Activated naive CD8-positive, alpha-beta T cell treated with anti-CD3 and anti-CD28 coated beads for 36 hours (primary cell): ENCODE measurements around the gene CDK8. TPM values are rescaled to one million over a fixed set of nuclear protein-coding genes. Genes with fewer than 3 reads are reported as not detected.
"Not testable (repeated sequence)": the region's sequence is repeated elsewhere in the genome, so short reads cannot be mapped to it uniquely, and the experiment has no call there.

Source experiments
- DNase-seq: peaks from one replicate; pipeline ENCODE4 v3.0.0; 2021
- H3K27ac Mint-ChIP-seq: one replicate; pipeline ENCODE4 v1.8.0; 2022; ENCODE audit warnings: mild to moderate bottlenecking, moderate library complexity, mixed read lengths
- H3K27me3 Mint-ChIP-seq: one replicate; pipeline ENCODE4 v1.8.0; 2022; ENCODE audit warnings: mild to moderate bottlenecking, mixed read lengths
- H3K36me3 Mint-ChIP-seq: one replicate; pipeline ENCODE4 v1.8.0; 2021; ENCODE audit warnings: mild to moderate bottlenecking, mixed read lengths
- H3K4me1 Mint-ChIP-seq: one replicate; pipeline ENCODE4 v1.8.0; 2021; ENCODE audit warnings: mixed read lengths
- H3K4me3 Mint-ChIP-seq: one replicate; pipeline ENCODE4 v1.8.0; 2022; ENCODE audit warnings: mild to moderate bottlenecking, moderate library complexity, mixed read lengths
- H3K9me3 Mint-ChIP-seq: one replicate; pipeline ENCODE4 v1.8.0; 2022; ENCODE audit warnings: mixed read lengths
- total RNA-seq, 2 experiments: library from RNA; stranded (reverse); gene quantifications; one replicate each; pipeline ENCODE4 v1.2.3, GENCODE V29; 2021

The CDK8 gene
- total RNA-seq, 2 experiments from 2014 or later = 25.3 to 26.4 TPM

GRCh38 chr13:26230703-26231102 lies 23.2 kb upstream of the CDK8 start:
- H3K4me1 Mint-ChIP-seq = no peaks in the 10 kb centered on the region
- no peak for DNase-seq

DNA sequence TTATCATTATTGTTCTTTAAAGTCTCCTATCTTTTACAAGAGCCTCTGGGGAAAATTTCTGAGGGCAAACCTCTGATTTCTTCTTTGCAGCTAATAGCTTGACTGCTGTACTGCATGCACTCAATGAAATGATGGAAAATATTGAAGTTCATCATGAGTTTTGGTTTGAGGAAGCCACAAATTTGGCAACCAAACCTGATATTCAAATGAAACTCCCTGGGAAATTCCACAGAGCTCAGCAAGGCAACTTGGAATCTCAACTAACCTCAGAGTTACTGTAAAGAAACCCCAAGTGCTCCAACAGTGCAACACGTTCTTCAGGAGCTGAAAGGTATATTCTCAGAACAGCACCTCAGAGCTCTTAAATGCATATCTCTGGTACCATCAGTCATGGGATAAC lies 17.6 kb upstream of the CDK8 start:
- no peak overlapping the region for H3K27ac Mint-ChIP-seq
- H3K9me3 Mint-ChIP-seq = no peaks in the 10 kb centered on the region
- DNase-seq = no peak
- peaks cover 8% of the 10 kb centered on the region for H3K27me3 Mint-ChIP-seq
- no peaks in the 10 kb centered on the region for H3K36me3 Mint-ChIP-seq
- H3K4me1 Mint-ChIP-seq = peaks cover 7% of the 10 kb centered on the region
- H3K4me3 Mint-ChIP-seq = no peak overlapping the region

More at GRCh38 chr13:26230703-26231102, 23.2 kb upstream of the CDK8 start:
- Mint-ChIP-seq H3K9me3 (no peaks in the 10 kb centered on the region), H3K4me3 (no peak overlapping the region), H3K36me3 (no peaks in the 10 kb centered on the region), H3K27me3 (no peaks in the 10 kb centered on the region), H3K27ac (no peak overlapping the region)

GRCh38 chr13:26246154-26246553 lies 7.8 kb upstream of the CDK8 start:
- no peak for DNase-seq
- Mint-ChIP-seq H3K9me3 (peaks cover 2% of the 10 kb centered on the region), H3K4me1 (no peaks in the 10 kb centered on the region), H3K4me3 (no peak overlapping the region), H3K36me3 (no peaks in the 10 kb centered on the region), H3K27me3 (no peaks in the 10 kb centered on the region), H3K27ac (no peak overlapping the region)

DNA sequence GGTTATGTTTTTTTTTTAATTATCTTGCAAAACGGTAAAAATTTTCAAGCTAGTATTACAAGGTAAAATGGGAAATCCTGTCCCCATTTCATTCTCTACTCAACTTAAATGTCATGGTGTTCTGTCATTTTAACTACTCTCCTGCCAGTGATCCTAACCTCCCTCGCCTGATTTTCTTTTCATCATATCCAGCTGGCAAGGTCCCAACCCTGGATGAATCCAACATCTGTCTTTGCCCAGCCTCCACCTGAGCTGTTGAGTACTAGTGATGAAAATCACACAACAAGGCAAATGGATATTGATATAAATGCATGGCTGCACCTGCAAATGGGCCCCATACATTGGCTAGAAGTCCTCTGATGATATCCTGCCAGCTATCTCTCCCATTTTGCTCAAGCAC lies 6.9 kb upstream of the CDK8 start:
- H3K27ac Mint-ChIP-seq = no peak overlapping the region
- H3K4me3 Mint-ChIP-seq = no peak overlapping the region
- DNase-seq = no peak
- H3K27me3 Mint-ChIP-seq = no peaks in the 10 kb centered on the region
- H3K9me3 Mint-ChIP-seq = peaks cover 2% of the 10 kb centered on the region
- no peaks in the 10 kb centered on the region for H3K36me3 Mint-ChIP-seq
- H3K4me1 Mint-ChIP-seq = no peaks in the 10 kb centered on the region

- no peak for DNase-seq
- Mint-ChIP-seq H3K4me3 (no peak overlapping the region), H3K27me3 (no peaks in the 10 kb centered on the region), H3K9me3 (peaks cover 1% of the 10 kb centered on the region), H3K27ac (no peak overlapping the region), H3K4me1 (no peaks in the 10 kb centered on the region), H3K36me3 (no peaks in the 10 kb centered on the region)
Observed at GRCh38 chr13:26247608-26248007, 6.3 kb upstream of the CDK8 start.

- no peaks in the 10 kb centered on the region for H3K9me3 Mint-ChIP-seq
- H3K27ac Mint-ChIP-seq = no peak overlapping the region
- H3K4me3 Mint-ChIP-seq = no peak overlapping the region
- H3K36me3 Mint-ChIP-seq = no peaks in the 10 kb centered on the region
- no peak for DNase-seq
- no peaks in the 10 kb centered on the region for H3K27me3 Mint-ChIP-seq
- peaks cover 2% of the 10 kb centered on the region for H3K4me1 Mint-ChIP-seq
Observed at GRCh38 chr13:26249551-26249950, 4.4 kb upstream of the CDK8 start.

DNA sequence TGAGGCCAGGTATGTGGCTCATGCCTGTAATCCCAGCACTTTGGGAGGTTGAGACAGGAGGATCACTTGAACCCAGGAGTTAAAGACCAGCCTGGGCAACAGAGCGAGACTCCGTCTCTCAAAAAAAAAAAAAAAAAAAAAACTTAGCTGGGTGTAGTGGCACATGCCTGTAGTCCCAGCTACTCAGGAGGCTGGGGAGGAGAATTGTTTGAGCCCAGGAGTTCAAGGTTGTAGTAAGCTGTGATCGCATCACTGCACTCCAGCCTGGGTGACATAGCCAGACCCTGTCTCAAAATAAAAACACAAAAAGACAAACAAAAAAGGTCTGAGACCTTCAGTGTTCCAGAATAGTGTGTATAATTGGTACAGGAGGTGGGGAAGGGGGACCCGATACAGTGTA lies 1.9 kb upstream of the CDK8 start:
- peaks cover 16% of the 10 kb centered on the region for H3K4me1 Mint-ChIP-seq
- H3K4me3 Mint-ChIP-seq, H3K27me3 Mint-ChIP-seq, H3K27ac Mint-ChIP-seq, H3K9me3 Mint-ChIP-seq, DNase-seq, H3K36me3 Mint-ChIP-seq: not testable (repeated sequence)

DNA sequence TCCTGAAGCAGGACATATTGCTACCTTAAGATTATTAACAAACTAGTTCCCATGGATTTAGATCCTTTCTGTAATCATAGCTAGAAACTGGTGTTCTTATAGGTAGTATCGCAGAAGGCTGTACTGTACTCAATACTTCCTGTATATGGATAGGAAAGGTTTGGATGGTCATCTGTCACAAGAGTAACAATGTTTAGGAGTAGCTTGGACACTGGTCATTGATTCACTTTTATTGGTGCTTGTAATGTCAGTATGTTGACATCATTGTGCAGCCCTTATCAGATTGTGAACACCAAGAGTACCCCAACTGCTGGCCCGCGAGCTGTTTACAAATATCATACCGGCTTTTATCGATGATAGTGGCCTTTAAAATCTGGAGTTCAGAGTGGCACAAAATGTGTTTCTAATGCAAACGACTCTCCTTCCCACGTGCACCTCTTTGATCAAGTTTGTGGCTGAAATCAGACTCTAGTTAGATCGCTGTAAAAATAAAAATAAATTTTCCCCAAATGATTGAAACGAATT lies 605 bp upstream of the CDK8 start:
- H3K9me3 Mint-ChIP-seq = no peaks in the 10 kb centered on the region
- H3K36me3 Mint-ChIP-seq = no peaks in the 10 kb centered on the region
- DNase-seq = no peak
- H3K27me3 Mint-ChIP-seq = no peaks in the 10 kb centered on the region
- peak overlapping the region; percentile 88 for H3K4me3 Mint-ChIP-seq
- peaks cover 25% of the 10 kb centered on the region for H3K4me1 Mint-ChIP-seq
- H3K27ac Mint-ChIP-seq = peak overlapping the region; percentile 92

- Mint-ChIP-seq H3K36me3 (no peaks in the 10 kb centered on the region), H3K27me3 (no peaks in the 10 kb centered on the region), H3K9me3 (no peaks in the 10 kb centered on the region), H3K27ac (peak overlapping the region; percentile 73), H3K4me3 (peak overlapping the region; percentile 88), H3K4me1 (peaks cover 31% of the 10 kb centered on the region)
- DNase-seq = peak; percentile 48
Observed at GRCh38 chr13:26254583-26255111, 718 bp downstream of the CDK8 start.

DNA sequence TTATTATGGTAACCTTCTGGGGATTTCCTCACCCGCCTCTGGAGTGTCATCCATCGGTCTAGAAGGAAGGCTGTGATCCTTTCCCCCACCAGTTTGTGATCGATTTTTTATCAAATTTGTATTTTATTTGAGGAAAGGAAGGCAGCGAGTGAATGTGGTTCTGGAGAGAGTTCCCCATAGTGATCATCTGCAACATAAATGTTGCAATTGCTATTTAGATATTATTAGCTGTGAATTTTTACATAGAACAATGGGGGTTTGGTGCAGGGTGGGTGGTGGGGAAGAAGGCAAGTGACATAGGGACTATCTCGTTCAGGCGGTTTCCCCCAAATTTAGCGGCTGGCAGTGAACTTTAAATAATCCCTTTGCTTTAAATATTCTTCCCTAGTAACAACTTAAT lies 1.2 kb downstream of the CDK8 start:
- Mint-ChIP-seq H3K9me3 (no peaks in the 10 kb centered on the region), H3K27ac (peak overlapping the region; percentile 73), H3K36me3 (no peaks in the 10 kb centered on the region), H3K4me3 (peak overlapping the region; percentile 88), H3K27me3 (no peaks in the 10 kb centered on the region), H3K4me1 (peaks cover 32% of the 10 kb centered on the region)
- no peak for DNase-seq

DNA sequence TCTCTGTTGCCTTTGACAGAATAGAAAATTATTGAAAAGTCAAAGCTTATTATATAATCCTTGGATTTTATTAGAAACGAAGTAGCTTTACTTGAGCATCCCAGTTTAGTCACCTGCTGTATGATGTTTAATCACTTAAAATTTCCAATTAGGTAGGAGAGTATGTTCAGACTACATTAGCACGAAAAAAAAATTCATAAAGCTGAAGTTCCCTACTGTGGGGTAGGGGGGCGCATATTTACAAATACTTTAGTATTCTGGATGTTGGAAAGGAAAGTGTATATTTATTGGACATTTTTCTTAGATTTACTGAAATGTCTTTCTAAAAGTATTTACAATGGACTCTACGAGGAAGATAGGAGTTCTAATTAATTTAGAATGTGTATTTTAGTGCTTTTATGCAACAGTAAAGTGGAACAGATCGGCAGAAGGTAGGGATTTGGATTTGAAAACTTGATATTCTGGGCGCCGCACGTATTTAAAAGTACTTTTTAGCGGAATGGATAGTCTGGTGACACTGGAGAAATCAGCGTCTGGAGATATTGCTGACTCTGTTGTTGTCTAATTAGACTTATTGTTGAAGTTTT lies 1.9 kb downstream of the CDK8 start:
- no peaks in the 10 kb centered on the region for H3K9me3 Mint-ChIP-seq
- H3K36me3 Mint-ChIP-seq = no peaks in the 10 kb centered on the region
- H3K4me1 Mint-ChIP-seq = peaks cover 38% of the 10 kb centered on the region
- no peaks in the 10 kb centered on the region for H3K27me3 Mint-ChIP-seq
- H3K4me3 Mint-ChIP-seq = peak overlapping the region; percentile 88
- DNase-seq = no peak
- no peak overlapping the region for H3K27ac Mint-ChIP-seq

DNA sequence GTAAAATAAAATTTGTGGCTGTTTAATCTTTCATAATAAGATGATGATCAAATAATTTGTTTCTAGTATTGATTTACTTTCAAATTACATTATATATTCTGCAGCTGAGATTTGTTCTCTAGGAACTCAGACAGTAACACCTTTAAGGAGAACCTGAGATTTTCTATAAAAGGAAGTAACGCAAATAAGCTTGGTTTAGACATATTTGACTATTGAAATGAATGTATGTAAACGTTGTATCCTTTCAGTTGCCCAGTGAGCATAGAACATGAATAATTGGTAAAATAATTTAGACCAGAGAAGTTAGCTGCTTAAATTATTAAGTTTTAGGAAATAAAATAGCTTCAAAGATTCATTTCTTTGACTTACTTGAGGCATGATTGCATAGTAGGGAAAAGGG lies 3.1 kb downstream of the CDK8 start:
- Mint-ChIP-seq H3K27me3 (no peaks in the 10 kb centered on the region), H3K36me3 (no peaks in the 10 kb centered on the region), H3K4me1 (peaks cover 41% of the 10 kb centered on the region), H3K4me3 (no peak overlapping the region), H3K27ac (no peak overlapping the region), H3K9me3 (no peaks in the 10 kb centered on the region)
- DNase-seq = no peak

- Mint-ChIP-seq H3K4me1 (peaks cover 42% of the 10 kb centered on the region), H3K36me3 (peaks cover 4% of the 10 kb centered on the region), H3K9me3 (peaks cover 4% of the 10 kb centered on the region), H3K27me3 (no peaks in the 10 kb centered on the region), H3K27ac (no peak overlapping the region), H3K4me3 (no peak overlapping the region)
- no peak for DNase-seq
Observed at GRCh38 chr13:26259634-26260033, 5.7 kb downstream of the CDK8 start.

GRCh38 chr13:26262156-26262555 lies 8.2 kb downstream of the CDK8 start:
- H3K36me3 Mint-ChIP-seq = peaks cover 6% of the 10 kb centered on the region
- no peak for DNase-seq
- H3K4me1 Mint-ChIP-seq = peaks cover 45% of the 10 kb centered on the region
- H3K27me3 Mint-ChIP-seq = no peaks in the 10 kb centered on the region
- H3K9me3 Mint-ChIP-seq = peaks cover 5% of the 10 kb centered on the region
- H3K4me3 Mint-ChIP-seq = no peak overlapping the region
- H3K27ac Mint-ChIP-seq = no peak overlapping the region

GRCh38 chr13:26266311-26266710 lies 12.4 kb downstream of the CDK8 start:
- Mint-ChIP-seq H3K4me1 (peaks cover 37% of the 10 kb centered on the region), H3K27ac (no peak overlapping the region), H3K27me3 (no peaks in the 10 kb centered on the region), H3K4me3 (no peak overlapping the region), H3K36me3 (peaks cover 6% of the 10 kb centered on the region), H3K9me3 (peaks cover 5% of the 10 kb centered on the region)
- no peak for DNase-seq

DNA sequence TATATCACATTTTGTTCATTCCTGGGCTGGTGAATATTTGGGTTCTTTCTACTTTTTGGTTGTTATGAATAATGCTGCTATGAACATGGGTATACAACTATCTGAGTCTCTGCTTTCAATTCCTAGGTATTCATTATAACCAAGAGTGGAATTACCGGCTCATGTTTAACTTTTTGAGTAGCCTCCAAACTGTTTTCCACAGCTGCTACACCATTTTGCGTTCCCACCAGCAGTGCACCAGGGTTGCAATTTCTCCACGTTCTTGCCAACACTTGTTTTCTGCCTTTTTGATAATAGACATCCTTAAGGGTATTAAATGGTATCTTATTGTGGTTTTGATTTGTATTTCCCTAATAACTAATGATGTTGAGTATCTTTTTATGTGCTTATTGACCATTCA lies 16.8 kb downstream of the CDK8 start:
- Mint-ChIP-seq H3K9me3 (no peaks in the 10 kb centered on the region), H3K27me3 (no peaks in the 10 kb centered on the region), H3K4me1 (peaks cover 28% of the 10 kb centered on the region), H3K4me3 (no peak overlapping the region), H3K36me3 (no peaks in the 10 kb centered on the region), H3K27ac (no peak overlapping the region)
- DNase-seq = no peak
